GM23248 (cell line): ENCODE data around the gene MID1.

Experiments used
- EZH2 ChIP-seq: fragments of 200-600 bp; sonication (generic); IDR thresholded peaks from 2 replicates; pipeline ENCODE4 v1.6.1; 2018; ENCODE audit warnings: antibody characterized with exemption, mild to moderate bottlenecking; ENCODE audit not compliant: insufficient read depth, poor library complexity, severe bottlenecking
- EZH2phosphoT487 ChIP-seq: fragments of 200-600 bp; sonication (generic); IDR thresholded peaks from 2 replicates; pipeline ENCODE4 v1.6.1; 2018; ENCODE audit warnings: antibody characterized with exemption, moderate library complexity, mild to moderate bottlenecking, low read depth; ENCODE audit not compliant: insufficient read depth

DNA sequence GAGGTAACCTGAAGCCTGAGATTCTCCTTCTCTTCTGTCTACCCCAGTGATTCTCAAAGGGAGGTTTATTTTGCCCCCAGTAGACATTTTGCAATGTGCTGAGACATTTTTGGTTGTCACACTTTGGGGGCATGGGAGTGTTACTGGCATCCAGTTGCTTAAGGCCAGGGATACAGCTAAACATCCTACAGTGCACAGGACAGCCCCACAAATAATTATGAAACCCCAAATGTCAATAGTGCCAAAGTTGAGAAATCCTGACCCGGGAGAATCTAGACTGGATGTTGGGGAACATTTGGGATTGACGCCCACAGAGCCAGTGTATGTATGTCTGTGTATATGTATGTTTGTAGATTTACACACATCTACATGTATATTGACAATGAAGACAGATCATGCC, 13.2 kb downstream of the MID1 start:
- TF ChIP-seq EZH2phosphoT487 (no peak), EZH2 (no peak)
